T-helper 2 cell treated with Interferon-gamma antibody and Interleukin-4, amounts not matched to agents 100 ng/mL and 5 ng/mL, for 36 hours (primary cell): ENCODE results near the gene CDK5. TPM values are rescaled to one million over a fixed set of nuclear protein-coding genes. Genes with fewer than 3 reads are reported as not detected.

Experiments used
- intact Hi-C: fragments of 100-400 bp; cut with micrococcal nuclease; formaldehyde crosslinking; loops from one replicate; pipeline ENCODE4 v1.15.1; 2023
- total RNA-seq: library from RNA; stranded (reverse); gene quantifications from 2 replicates; pipeline ENCODE4 v1.2.3, GENCODE V29; 2022

Gene CDK5
- 22.3 and 23.7 TPM in 2 replicates for total RNA-seq

DNA sequence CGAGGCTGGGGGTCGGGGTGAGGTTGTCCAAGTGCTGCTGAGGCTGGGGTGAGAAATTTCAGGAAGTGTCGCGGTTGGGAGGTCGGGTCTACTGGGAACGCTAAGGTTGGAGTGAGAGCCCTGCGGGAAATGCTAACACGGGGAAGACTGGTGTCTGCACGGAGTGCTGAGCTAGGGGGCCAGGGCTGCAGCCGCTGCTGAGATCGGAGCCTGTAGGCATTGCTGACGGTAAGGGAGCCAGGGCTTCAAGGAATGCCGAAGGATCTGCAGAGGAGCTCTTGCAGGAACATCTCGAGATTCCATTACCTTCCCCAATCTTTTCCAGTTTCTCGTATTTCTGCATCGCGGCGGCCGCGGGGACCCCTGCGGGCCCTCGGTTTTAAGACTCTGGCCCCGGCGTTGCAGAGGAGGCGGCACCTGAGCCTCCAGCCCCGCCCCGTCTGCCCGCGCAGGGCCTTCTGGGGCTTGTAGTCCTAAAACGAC, at the start of gene CDK5:
TSS of gene CDK5 (minus strand) at position 392 of the 483 bp plus-strand sequence. CDS start at position 343, 49 bp downstream.
- intact Hi-C loops: loop anchor here (1.0 to 5.0 kb wide), 2 partner anchors 45 to 170 kb away; partner anchors contain the start of gene ABCF2

DNA sequence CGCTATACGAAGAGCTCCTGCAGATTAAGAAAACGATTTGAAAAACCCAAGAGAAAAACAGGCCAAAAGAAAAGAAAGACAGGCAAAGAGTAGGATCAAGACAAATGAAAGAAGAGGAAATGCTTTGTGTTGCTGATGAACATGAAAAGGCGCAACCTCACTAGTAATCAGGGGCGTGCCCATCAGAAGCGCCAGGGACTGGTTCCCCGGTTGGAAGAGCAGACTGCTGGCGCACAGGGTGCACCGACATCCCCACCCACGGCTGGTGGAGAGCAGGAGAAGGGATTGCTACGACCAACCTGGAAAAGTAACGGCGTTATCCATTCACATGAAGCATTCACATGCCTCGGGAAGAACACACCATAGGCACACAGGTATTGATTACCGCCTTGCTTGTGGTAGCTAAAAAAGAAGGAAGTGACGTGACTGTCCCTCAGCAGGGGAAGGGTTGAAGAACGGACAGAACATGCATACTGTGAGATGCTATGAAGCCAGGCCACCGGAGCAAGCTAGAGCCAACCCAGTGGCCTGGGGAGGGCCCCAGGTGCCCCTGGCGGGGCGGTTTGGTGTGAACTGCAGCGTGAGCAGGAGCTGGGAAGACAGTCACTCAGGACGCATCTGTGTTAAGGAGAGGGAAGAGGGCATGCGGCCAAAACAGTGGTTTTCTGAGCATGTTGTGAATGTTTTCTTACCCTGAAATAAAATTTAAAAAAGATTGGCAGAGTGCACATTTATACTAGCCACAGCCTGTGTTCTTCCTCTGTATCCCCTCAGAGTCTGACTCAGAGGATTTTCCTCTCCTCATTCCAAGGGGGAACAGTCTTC, 46.9 kb upstream of the CDK5 start:
- intact Hi-C loops: no loop called here

DNA sequence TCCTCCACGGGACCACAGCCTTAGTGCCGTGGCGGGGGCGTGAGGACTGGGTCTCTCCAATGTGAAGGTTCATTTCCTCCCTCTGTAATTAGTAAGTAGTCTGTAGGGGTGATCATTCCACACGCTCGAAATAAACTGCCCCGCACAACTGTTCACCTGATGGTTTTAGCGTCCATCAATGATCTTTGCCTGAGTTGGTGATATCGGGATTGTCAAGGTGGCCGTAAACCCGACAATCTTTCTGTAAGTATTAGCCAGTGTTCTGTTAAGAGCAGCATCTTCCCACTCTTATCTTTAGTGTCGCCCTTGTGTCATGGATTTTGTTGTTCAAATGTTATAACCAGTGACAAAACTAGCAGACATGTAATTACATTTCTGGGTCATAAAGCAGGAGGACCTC, 46.3 kb upstream of the CDK5 start:
- intact Hi-C loops: no loop called here

DNA sequence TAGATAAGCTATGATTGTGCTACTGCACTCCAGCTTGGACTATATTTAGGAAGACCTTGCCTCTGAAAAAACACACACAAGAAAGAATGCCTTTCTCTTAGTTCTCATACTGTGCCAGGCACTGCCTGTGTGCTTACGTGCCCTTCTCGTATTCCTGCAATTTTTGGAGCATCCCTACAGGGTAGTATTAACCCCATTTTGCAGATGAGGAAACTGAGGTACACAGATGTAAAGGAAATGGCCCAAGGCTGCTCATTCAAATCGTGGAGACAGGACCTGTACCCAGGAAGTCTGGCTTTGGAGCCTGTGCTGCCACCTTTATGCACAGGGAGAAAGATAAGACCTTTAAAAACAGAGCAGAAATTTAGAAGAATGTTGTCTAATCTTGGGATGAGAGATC, 45.3 kb upstream of the CDK5 start:
- intact Hi-C loops: no loop called here

DNA sequence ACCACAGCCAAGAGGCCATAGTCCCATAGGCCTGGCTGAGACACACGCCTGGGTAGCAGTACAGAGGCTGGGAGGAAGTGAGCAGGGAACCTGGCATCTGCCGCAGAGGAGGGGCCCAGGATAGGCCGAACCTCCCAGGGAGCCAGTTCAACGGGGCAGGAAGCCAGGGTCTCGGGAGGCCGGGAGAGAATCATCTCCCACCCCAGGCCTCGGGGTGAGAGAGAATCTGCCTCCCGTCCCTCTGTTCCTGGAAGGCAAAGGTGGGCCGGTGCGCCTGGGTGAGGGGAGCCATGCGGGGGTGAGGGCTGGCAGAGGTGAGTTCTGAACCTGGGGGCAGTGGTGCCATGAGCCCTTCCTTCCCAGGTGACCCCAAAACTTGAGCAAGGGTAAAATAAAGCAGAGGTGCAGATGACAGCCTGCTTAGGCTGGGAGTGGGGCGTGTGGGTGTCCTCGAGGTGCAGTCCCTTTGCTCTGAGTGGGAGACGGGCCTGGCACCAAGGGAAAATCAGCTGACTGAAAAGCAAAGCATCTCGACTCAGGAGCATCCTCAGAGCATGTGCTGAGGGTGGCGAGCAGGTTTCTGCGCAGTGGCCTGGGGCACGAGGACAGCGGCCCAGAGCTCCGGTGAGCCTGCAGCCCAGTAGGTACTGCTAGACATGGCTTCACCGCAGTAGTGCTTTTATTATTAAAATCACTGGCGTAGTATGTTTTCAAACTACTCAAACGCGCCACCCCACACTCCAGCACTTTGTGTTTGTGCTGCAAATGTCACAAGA, 44.1 kb upstream of the CDK5 start:
- intact Hi-C loops: no loop called here

DNA sequence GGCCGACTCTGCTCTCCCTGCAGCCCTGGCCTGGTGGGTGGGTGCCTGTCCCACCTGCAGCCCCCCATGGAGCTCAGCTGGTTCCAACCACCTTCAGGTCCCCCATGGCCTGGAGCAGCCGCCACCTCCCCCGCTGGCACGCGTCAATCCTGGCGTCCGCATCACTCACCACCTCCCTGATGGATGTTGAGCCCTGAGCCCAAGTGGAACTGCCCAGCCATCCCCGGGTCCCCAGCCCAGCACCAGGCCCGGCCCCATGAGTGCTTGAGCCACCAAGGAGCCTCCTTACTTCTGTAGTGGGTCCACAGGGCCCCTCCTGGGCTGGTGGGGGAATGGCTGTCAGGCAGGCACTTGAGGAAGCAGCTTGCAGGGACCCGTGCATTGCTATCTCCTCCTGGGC, 43.2 kb upstream of the CDK5 start:
- intact Hi-C loops: no loop called here

DNA sequence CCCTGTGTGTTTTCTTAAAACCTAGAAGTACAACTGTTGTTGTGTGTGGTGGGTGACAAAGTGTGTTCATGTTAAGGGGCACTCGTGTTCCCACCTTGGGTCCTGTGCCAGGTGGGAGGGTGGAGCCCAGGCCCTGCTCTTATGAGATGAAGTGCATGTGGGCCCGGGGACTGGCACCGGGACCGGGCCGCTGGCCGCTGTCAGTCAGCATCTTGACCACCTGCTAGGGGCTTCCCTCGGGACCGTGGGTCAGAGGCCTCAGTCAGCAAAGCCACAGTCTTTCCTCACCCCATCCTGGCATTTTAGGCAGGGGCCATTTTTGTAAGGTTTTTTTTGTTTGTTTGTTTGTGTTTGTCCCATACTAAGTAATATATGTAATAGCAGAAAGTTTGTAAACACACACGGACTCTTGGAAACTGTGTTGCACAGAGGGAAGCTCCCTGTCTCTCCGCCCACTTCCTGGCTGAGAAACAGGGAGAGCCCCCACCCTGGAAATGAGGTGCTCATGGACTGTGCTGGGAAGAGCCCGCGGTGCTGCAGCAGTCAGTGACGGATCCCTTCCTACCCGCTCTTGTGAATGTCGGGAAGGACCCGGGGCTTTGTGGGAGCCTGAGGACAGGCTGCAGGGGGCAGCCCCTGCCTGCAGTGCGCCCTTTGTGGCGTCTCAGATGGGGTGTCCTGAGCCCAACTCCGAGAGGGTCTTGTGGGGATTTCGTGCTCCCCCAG, 42.0 kb upstream of the CDK5 start:
- intact Hi-C loops: no loop called here

DNA sequence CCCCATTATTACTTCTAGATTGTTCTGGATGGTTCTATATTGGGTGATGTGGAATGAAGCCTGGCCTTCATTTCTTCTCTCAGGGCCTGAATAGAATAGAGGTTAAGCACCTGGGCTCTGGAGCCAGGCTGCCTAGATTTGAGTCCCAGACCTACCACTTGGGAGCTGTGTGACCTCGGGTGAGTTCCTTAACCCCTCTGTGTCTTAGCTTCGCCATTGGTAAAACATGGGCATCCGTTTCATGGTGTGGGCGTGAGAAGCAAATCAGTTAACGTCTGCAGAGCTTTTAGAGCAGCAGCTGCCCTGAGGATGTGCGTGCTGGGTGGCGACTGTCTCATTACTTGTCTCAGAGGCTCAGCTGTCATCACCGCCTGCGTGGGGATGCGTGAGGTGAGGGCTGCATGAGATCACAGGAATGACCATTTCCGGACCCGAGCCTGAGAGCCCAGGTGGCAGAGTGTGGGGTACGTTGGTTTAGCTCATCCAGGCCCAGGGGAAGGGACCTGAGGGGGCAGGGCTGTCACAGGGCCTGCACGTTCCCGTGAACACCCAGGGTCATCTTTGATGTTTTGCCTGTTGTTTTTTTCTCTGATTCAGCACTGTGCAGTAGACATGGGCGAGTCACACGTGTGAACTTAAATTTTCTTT, 38.3 kb upstream of the CDK5 start:
- intact Hi-C loops: no loop called here

DNA sequence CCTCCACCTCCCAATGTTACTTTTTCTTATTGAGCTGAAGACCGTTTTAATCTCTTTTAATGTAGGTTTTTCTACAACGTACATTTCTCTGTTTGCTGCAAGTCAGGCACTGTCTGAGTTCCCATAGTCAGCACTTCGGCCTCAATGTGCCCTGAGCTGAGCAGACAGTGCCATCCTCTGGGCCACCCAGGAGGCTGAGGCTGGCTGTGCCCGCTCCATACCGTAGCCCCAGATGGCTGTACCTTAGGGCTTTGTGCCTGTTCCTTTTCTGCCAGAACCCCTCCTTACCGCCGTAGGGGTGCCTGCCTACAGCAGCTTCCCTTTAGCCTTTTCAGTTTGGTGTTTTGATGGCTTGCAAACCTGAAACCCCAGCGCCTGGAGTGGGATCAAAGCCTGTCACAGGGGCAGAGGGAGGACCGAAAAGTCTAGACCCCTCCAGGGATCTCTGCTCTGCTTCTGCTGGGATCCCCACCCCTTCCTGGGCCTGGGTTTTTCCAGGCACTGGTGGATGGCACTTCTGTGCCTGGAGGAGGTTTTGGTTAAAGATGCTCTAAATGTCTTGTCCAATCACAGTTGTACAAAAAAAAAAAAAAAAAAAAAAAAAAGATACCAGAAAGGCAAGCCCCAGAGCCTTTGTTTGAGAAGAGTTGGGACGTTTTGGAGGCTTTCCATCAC, 37.6 kb upstream of the CDK5 start:
- intact Hi-C loops: no loop called here

DNA sequence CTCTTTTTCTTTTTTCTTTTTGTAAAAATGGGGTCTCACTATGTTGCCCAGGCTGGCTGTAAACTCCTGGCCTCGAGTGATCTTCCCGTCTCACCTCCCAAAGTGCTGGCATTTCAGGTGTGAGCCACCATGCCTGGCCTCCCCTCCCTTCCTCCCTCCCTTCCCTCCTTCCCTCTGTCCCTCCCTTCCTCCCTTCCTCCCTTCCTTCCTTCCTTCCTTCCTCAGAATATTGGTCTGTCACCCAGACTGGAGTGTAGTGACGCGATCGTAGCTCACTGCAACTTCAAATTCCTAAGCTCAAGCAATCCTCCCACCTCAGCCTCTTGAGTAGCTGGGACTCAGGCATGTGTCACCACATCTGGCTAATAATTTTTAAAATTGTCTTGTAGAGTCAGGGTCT, 37.0 kb upstream of the CDK5 start:
- intact Hi-C loops: no loop called here

DNA sequence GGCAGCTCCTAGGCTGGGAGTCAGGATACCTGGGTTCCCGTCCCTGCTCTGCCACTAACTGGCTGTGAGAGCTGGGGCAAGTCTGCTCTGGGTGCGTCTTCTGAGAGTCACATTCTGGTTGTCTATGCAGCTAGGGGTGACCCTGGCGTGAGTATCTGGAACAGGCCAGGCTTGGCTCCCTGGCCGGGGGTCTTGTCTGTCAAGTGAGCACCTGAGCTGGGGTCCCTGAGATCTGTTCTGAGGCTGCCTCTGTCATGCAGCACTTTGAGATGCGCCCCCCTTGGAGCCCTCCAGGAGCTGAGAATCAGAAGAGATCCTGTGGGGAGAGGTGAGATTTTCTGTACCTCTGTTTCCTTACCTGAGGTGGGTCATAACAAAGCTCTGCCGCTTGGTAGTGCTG, 36.1 kb upstream of the CDK5 start:
- intact Hi-C loops: no loop called here

DNA sequence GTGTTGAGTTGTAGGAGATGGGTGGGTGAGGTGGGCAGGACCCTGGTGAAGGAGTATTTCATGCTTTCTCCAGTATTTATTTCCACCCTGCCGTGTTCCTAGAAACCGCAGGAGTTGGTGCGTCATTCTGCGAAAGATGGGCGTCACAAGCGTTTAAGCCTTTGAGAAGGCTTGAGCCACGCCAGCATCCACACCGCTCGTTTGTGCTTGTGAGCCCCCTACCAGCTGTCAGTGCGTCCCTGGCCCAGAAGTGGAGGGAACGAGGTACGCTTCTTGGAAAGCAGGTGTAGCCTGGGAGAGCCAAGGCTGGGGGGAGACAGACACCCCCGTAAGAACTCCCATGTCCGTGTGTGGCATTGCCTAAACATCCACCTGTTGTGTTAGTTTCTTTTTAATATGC, 34.3 kb upstream of the CDK5 start:
- intact Hi-C loops: loop anchor here (2.0 kb wide), 1 partner anchor 19 kb away; no protein-coding TSS in a partner anchor

DNA sequence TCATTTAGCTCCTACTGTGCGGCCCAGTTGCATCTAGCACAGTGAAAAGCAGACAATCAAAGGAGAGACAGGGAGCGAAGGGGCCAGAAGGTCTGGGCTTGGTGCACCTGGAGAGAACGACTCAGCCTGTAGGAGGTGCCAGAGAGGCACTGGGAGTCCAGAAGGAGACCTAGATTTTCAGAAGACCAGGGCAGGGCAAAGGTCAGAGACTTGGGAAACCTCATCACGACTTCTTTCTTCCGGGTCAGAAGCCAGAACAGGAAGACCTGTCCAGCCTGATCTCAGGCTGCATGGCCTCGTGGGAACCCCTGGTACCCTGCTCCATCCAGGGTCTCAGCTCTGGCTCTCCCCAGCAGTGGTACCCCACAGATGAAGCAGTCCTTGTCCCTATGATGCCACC, 33.7 kb upstream of the CDK5 start:
- intact Hi-C loops: loop anchor here (2.0 kb wide), 1 partner anchor 19 kb away; no protein-coding TSS in a partner anchor

DNA sequence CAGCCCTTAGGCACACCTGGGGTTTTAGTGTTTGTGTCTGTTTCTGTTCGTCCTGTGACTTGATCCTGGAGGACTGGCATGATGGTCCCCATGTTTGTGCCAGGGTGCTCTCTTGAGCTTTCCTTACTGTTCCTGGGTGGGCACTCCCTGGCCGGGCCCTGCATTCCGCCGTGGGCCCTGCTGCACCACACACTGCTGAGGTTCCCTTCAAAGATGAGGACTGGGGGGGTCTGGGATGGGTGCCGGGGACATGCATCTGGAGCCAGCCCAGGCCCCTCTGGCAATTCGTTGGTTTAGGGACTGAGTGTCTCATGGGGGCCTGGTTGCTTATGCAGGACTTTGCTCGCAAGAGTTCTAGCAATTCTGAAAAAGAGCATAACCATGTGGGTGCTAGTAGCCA, 33.3 kb upstream of the CDK5 start:
- intact Hi-C loops: loop anchor here (2.0 kb wide), 1 partner anchor 20 kb away; no protein-coding TSS in a partner anchor

DNA sequence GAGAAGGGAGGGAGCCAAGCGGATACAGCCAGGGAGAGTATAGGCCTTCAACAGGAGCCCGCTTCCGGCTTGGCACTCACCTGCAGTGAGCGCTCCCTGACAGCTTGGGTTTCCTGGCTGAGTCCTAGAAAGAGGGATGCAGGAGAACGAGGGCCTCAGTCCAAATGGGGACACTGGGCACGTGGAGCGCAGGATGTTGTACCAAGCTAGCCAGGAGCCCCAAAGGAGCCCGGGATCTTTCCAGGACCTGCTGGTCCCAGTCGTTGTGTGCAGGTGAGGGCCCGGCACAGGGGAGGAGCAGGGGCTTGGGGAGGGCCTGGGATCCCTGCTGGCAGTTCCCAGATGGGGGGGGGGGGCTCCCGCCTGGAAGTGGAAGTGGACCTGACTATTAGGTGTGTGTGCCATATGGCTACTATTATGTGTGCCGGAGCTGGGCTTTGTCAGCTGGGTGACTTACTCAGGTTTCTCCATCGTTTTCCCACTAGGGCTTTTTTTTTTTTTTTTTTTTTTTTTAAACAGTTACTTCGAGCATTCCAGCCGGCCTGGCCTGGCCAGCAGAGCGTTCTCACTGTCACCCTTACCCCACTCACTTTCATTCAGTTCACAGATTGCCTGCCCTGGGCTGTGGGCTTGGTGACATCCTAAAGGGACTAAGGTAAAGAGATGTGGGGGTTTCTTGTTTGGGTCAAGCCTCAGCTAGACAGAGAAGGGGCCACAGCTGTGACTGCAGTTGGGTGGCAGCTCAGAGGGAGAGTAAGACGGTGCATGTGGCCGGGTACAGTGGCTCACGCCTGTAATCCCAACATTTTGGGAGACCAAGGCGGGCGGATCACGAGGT, 32.4 kb upstream of the CDK5 start:
- intact Hi-C loops: loop anchor here (2.0 to 10.0 kb wide), 2 partner anchors 21 to 115 kb away; partner anchors contain the start of gene KCNH2

DNA sequence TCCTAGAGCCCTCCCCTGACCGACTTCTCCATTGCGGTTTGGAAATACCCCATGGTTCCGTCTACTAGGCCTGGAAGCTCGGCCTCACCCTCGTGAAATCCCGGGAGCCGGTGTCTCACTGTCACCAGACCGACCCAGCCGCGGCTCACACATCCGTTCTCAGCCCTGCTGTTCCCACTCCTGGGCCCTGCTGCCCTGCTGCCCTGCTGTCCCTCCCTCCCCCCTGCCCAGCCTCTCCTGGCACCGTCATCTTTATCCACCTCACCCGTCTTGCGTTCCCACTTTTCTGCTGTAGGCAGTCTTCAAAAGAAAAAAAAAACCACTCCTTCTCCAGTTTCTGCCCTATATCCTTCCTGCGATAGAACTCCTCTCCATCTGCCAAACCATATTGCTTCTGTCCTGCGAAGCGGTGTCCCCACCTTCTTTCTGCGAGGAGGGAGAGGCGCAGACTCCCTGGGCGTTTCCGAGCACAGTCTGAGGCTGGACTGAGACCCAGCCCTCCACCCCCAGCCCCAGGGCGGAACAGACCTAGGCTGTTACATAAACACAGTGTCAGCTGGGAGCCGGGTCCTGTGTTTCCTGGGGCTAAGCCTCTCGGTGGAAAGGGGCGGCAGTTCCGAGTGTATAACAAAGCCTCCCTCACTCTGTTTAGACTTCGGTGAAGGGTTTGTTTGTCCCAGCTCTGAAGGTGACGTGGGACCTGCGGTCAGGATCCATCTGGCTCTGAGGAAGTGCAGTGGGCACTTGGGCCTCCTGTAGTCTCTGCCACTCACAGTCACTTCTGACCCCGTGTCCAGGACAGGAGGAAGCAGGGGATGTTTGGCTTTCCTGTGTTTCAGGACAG, 31.4 kb upstream of the CDK5 start:
- intact Hi-C loops: loop anchor here (10.0 kb wide), 1 partner anchor 114 kb away; the partner anchor contains the start of gene KCNH2

DNA sequence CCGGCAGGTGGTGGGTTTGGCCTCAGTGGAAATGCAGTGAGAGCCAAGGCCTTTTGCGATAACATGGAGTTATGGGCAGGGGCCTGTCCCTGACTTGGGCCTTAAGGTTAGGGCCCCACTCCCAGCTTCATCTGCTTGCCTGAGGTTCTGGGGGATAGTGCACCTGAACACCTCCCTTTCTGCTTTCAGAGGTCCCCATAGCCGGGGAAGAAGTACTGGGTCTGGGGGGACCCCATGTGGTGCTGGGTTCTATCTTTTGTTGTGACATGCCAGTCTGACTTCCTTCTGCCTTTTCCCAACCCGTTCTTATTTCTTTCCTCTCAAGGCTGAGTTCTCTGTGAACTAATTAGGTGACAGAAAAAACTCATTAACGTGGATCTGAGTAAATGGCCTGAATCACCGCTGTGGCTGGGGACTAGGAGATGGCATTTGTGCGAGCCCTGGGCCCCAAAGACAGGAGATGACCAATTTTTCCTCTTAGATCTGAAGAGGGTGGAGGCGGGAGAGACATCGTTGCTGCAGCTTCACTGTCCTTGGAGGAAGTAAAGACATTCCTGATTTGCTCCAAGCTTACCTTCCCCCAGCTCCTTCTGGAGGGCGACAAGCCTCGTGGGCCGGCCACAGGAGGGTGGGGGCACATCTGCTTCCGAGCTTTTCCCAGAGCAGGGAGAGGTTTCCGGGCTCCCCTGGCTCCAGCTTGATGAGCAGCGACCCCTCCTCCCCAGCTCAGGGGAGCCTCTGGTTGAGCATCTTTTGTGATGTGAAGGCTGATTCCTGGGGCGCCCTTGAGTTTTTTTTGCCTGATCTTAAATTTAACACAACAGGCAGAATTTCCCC, 30.5 kb upstream of the CDK5 start:
- intact Hi-C loops: loop anchor here (10.0 kb wide), 1 partner anchor 113 kb away; the partner anchor contains the start of gene KCNH2
